CD4-positive, alpha-beta T cell treated with Interleukin-4 for 1 hour (primary cell): ENCODE results near the gene CYTH3.

Source experiments
- DNase-seq, 2 donors: peaks; one replicate each; pipeline ENCODE4 v3.0.0-alpha.2; 2020 to 2022

Gene CYTH3

GRCh38 chr7:6279341-6279740, 6.9 kb upstream of the CYTH3 start:
- no peak for DNase-seq

- DNase-seq, result no peak
These were observed 6.4 kb upstream of the CYTH3 start for GRCh38 chr7:6278749-6279310.

DNA sequence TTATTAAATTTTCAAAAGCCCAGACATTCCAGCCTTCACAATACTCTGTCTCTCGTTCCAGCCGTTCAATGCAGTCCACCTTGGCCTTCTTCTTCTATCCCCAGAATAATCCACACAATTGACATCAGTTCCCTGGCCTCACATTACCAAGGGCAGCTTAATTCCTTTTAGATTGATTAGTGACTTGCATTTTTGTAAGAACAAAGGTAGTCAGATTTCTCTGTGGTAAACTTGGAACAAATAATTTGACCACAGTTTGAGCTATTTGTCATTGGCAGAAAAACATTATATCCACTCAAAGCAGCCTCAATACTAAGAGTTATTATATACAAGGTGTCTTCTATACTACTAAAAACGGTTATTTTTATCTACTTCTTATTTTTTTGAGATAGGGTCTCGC, 5.1 kb upstream of the CYTH3 start:
- DNase-seq, result no peak

DNA sequence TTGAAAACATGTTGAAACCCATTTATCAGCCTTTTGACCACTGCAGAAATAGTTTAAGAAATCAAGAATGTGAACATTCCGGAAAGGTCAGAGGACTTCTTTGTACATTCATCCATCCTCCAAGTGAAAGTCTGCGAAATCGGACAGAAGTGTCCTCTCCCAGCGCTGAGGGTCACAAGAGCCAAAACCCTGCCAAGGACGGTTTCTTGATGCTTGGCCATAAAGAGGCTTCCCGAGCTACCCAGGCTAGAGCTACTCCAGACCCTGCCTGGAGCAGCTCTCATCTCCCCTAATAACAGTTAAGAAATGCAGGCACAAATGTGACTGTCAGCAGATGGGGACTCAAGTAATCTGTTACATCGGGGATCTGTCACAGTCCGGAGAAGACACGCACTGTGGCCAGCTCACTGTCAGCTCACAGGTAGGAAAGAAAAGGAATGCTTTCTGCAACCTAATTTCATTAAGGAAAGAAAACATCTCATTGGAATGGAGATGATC, 4.5 kb upstream of the CYTH3 start:
- no peak for DNase-seq

DNA sequence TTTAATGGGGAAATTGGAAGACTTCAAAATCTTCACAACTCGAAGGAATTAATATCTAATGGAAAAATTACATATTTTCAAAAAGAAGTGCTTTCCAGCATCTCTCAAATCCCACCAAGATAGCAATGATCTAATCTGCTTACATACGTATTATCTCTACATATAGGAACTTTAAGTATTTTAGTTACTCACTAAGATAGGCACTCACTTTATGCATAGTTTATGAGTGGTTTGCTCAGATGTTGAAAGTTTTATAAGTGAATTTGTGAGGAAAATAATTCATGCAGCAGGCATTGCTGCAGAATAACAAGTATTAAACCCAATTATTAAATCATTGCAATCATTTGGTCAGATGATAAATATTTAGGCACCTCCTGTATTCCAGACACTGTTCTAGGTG, 2.3 kb upstream of the CYTH3 start:
- no peak for DNase-seq

DNA sequence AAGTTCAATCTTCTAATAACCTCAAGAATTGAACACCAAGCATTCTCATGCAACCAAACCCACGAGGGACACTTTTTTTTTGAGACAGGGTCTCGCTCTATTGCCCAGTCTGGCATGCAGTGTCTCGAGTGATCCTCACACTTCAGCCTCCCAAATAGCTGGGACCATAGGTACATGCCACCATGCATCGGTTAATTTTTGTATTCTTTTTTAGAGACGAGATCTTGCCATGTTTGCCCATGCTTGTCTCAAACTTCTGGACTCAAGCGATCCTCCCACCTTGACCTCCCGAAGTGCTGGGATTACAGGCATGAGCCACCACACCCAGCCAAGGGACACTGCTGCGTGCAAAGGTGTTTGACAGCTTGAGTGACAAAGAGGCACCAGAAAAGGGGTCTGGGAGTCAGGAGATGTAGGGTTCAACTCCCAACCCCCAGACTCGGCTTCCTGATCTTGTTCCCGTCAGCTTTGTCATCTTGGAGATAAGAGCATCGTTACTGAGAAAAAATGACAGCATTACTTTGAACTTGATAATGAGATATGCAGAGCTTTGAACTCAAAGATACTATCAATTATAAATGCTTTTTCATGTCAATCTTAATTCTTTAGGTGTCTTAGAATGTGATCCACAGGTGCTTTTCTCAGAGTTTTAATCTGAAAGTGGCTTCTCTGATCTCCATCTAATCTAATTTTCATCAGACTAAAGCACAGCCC, 1.6 kb upstream of the CYTH3 start:
- DNase-seq, result no peak

- DNase-seq, result no peak
These were observed 985 bp upstream of the CYTH3 start for GRCh38 chr7:6273380-6273837.

- peak in 1 of 2 donors; percentile 13 for DNase-seq
These were observed 557 bp downstream of the CYTH3 start for GRCh38 chr7:6271694-6272440.

DNA sequence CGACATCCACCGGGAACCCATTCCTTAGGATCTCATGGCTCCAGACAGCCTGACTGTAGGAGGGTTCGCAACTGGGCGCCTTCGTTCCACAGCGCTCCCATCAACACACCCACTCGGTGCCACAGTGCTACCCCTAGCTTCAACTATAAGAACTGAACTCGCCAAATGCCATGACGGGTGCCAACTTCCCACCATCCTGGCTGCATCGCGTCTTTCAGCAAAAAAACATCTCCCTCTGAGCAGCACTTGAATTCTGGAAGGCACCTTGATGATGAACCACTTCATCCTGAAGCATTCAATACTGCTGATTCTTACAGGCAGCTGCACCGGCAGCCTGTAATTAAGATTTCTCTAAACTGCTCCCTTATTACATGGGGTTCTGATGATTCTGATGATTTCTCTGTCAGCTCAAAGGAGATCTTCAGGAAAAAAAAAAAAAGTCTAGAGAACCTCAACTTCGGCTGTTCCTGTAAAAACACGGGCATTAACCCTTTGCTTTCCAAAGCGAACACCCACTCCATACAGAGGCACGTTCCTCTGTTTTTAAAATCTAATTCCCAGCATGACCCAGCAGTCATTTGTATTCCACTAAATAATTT, 1.3 kb downstream of the CYTH3 start:
- DNase-seq, result peak; percentile 44 to 51

- DNase-seq, result no peak
These were observed 2.9 kb downstream of the CYTH3 start for GRCh38 chr7:6269527-6269926.

- DNase-seq, result no peak
These were observed 3.5 kb downstream of the CYTH3 start for GRCh38 chr7:6268907-6269306.

DNA sequence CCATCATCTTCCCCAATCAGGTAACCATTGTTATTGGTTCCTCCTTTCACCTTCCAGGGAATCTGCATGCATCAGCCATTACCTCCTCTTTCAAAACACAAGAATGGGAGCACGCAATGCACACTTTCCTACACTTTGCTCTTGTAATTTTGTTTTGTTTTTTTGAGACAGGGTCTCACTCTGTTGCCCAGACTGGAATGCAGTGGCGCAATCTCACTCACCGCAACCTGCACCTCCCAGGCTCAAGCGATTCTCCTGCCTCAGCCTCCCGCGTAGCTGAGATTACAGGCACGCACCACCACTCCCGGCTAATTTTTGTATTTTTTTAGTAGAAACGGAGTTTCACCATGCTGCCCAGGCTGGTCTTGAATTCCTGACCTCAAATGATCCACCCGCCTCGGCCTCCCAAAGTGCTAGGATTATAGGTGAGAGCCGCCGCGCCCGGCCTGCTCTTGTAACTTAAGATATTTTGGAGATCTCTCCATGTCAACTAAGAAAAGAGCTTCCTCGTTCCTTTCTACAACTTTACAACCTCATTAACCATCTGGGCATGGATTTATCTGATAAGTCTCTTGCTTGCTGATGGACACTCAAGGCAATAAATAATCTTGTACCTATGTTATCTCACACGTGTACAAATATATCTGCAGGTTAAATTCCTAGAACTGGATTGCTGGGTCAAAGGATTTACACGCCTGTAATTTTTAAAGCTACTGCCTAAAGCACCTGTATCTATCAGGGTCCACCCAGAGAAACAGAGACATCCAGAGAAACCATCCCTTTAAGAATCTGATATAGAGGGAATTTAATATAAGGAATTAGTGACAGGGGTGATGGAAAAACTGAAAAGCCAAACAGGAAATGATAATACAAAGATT, 4.2 kb downstream of the CYTH3 start:
- no peak for DNase-seq

DNA sequence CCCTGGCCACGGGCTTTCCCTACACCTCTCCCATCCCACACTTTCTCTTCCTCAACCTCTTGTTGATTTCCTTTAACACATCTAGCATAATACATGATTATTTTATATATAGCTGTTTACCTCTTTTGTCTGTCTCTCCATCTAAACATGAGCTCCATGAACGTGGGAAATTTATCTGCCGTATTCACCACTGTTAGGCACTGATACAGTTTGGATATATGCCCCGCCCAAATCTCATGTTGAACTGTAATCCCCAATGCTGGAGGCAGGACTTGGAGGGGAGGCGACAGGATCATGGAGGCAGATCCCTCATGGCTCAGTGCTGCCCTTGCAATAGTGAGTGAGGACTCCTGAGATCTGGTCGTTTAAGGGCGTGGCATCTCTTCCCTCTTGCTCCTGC, 5.7 kb downstream of the CYTH3 start:
- no peak for DNase-seq

GRCh38 chr7:6262221-6262620, 10.2 kb downstream of the CYTH3 start:
- no peak for DNase-seq

- no peak for DNase-seq
These were observed 10.7 kb downstream of the CYTH3 start for GRCh38 chr7:6261699-6262098.

DNA sequence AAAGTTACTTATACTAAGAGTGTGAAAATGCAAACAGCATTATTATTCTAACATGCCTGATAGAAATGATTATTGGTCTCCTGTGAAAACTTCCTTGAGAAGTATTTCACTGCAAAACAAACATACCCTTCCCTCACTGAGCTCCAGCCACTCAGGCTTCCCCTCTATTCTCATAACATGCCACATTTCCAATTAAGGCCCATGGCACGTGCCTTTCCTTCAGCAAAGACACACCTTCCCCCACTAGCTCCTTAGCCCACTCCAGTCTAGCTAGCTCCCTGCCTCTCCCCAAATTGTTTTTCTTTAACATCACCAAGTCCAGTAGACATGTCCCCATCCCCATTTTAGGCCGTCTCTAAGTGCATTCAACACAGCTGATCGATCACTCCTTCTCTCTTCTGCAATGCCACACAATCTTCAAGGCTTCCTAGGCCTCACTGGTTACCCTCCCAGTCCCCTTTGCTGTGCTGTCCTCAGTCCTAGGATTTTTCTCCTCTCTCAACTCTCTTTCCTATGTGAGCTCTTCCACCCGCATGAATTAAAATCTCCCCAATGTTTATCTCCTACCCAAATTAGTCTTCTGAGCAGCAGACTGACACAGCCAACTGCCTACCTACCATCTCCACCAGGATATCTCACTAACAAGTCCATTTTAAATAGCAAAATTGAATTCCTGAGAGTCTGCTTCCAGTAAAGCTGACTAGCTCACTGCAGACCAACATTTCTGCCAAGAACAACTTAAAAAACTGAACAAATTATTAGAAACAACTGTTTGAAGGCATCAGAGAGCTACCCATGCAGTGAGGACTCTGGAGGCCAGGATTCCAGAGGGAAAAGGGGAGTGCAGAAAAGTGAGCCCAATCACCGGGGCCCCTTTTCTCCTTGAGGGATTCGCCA, 11.9 kb downstream of the CYTH3 start:
- no peak for DNase-seq

DNA sequence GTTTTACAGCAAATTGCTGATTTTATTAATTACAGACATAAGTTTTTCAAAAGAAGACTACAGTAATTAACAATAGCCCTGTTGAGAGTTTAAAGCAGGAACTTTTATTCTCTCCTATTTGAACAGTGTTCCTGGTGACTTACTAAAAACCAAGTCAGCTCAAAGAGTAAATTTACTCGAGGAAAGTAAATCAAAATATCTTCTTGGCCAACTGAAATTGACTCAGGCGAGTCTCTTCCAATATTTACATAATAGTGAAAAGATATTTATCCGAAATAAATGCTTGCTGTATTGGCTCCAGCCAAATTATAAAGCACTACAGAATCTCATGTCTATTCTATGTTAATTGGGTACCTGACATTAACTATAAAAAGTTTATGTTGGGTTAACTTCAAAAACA, 13.2 kb downstream of the CYTH3 start:
- no peak for DNase-seq

GRCh38 chr7:6258440-6259182, 13.8 kb downstream of the CYTH3 start:
- DNase-seq, result peak in 1 of 2 donors; percentile 30

- DNase-seq, result no peak
These were observed 14.7 kb downstream of the CYTH3 start for GRCh38 chr7:6257675-6258074.

- DNase-seq, result peak in 1 of 2 donors; percentile 13
These were observed 15.5 kb downstream of the CYTH3 start for GRCh38 chr7:6256677-6257535.
